H9 (cell line): ENCODE results near the gene CMTM7. TPM values are rescaled to one million over a fixed set of nuclear protein-coding genes. Genes with fewer than 3 reads are reported as not detected.

Source experiments
- DNase-seq: peaks from one replicate; pipeline ENCODE4 v3.0.0-alpha.2; 2017
- H2AFZ ChIP-seq: one replicate; pipeline ENCODE4 v1.6.1; 2013; ENCODE audit warnings: mild to moderate bottlenecking, low read length, control low read depth, moderate library complexity
- H2AK5ac ChIP-seq: 2 replicates; pipeline ENCODE4 v1.6.1; 2013; ENCODE audit warnings: low read length, control low read depth, mixed read lengths; ENCODE audit not compliant: insufficient read length
- H2BK120ac ChIP-seq: one replicate; pipeline ENCODE4 v1.6.1; 2013; ENCODE audit warnings: low read depth, mild to moderate bottlenecking, low read length, control low read depth, inconsistent platforms; ENCODE audit not compliant: poor library complexity, severe bottlenecking
- H2BK12ac ChIP-seq: 2 replicates; pipeline ENCODE4 v1.6.1; 2013; ENCODE audit warnings: low read length, control low read depth, mixed read lengths, low read depth; ENCODE audit not compliant: insufficient read length
- H2BK15ac ChIP-seq: 2 replicates; pipeline ENCODE4 v1.6.1; 2013; ENCODE audit warnings: low read depth, low read length, control low read depth
- H2BK20ac ChIP-seq: one replicate; pipeline ENCODE4 v1.6.1; 2013; ENCODE audit warnings: low read depth, mild to moderate bottlenecking, low read length, control low read depth, inconsistent platforms; ENCODE audit not compliant: poor library complexity, severe bottlenecking
- H2BK5ac ChIP-seq: 2 replicates; pipeline ENCODE4 v1.6.1; 2013; ENCODE audit warnings: low read length, control low read depth, mixed read lengths; ENCODE audit not compliant: insufficient read length
- H3K14ac ChIP-seq: 2 replicates; pipeline ENCODE4 v1.6.1; 2013; ENCODE audit warnings: low read length, control low read depth; ENCODE audit not compliant: insufficient read depth
- H3K18ac ChIP-seq: 2 replicates; pipeline ENCODE4 v1.6.1; 2013; ENCODE audit warnings: low read depth, mild to moderate bottlenecking, mixed read lengths, low read length, control low read depth; ENCODE audit not compliant: insufficient read length
- H3K23ac ChIP-seq: 2 replicates; pipeline ENCODE4 v1.6.1; 2013; ENCODE audit warnings: low read length, control low read depth, mixed read lengths, low read depth; ENCODE audit not compliant: insufficient read length
- H3K23me2 ChIP-seq: 2 replicates; pipeline ENCODE4 v1.6.1; 2013; ENCODE audit warnings: low read depth, mild to moderate bottlenecking, mixed read lengths, low read length, control low read depth; ENCODE audit not compliant: insufficient read length, poor library complexity, severe bottlenecking
- H3K27ac ChIP-seq: 2 replicates; pipeline ENCODE4 v1.5.1; 2013; ENCODE audit warnings: low read length, control low read depth, mixed read lengths, low read depth; ENCODE audit not compliant: insufficient read length
- H3K27me3 ChIP-seq: 2 replicates; pipeline ENCODE4 v1.6.1; 2013; ENCODE audit warnings: low read length, control low read depth, inconsistent platforms; ENCODE audit not compliant: insufficient read depth
- H3K4ac ChIP-seq: 2 replicates; pipeline ENCODE4 v1.6.1; 2013; ENCODE audit warnings: low read depth, mild to moderate bottlenecking, control low read depth, inconsistent platforms, low read length, moderate library complexity
- H3K4me1 ChIP-seq: 2 replicates; pipeline ENCODE4 v1.6.1; 2013; ENCODE audit warnings: low read length, control low read depth, inconsistent platforms; ENCODE audit not compliant: insufficient read depth
- H3K4me2 ChIP-seq: 2 replicates; pipeline ENCODE4 v1.6.1; 2013; ENCODE audit warnings: low read length, control low read depth, mixed read lengths; ENCODE audit not compliant: insufficient read length, insufficient read depth
- H3K56ac ChIP-seq: 2 replicates; pipeline ENCODE4 v1.6.1; 2013; ENCODE audit warnings: low read depth, mild to moderate bottlenecking, mixed read lengths, low read length, control low read depth; ENCODE audit not compliant: insufficient read length
- H3K79me1 ChIP-seq: 2 replicates; pipeline ENCODE4 v1.6.1; 2013; ENCODE audit warnings: low read depth, mild to moderate bottlenecking, moderate library complexity, low read length, control low read depth, inconsistent platforms; ENCODE audit not compliant: insufficient read depth, poor library complexity, severe bottlenecking
- H3K79me2 ChIP-seq: 2 replicates; pipeline ENCODE4 v1.6.1; 2013; ENCODE audit warnings: low read length, control low read depth, inconsistent platforms; ENCODE audit not compliant: insufficient read depth
- H3K9ac ChIP-seq: 2 replicates; pipeline ENCODE4 v1.6.1; 2013; ENCODE audit warnings: low read length, control low read depth, mixed read lengths; ENCODE audit not compliant: insufficient read length; ENCODE audit errors: extremely low read depth
- H3K9me3 ChIP-seq: one replicate; pipeline ENCODE4 v1.6.1; 2013; ENCODE audit warnings: low read depth, low read length, inconsistent platforms; ENCODE audit not compliant: control insufficient read depth
- H3T11ph ChIP-seq: one replicate; pipeline ENCODE4 v1.6.1; 2013; ENCODE audit warnings: mild to moderate bottlenecking, low read length, control low read depth, inconsistent platforms
- H4K20me1 ChIP-seq: one replicate; pipeline ENCODE4 v1.6.1; 2013; ENCODE audit not compliant: control insufficient read depth, insufficient read length, insufficient read depth
- H4K5ac ChIP-seq: 2 replicates; pipeline ENCODE4 v1.6.1; 2013; ENCODE audit warnings: low read depth, mild to moderate bottlenecking, mixed read lengths, low read length, control low read depth; ENCODE audit not compliant: insufficient read length
- H4K8ac ChIP-seq: replicated peaks from 2 replicates; pipeline ENCODE4 v1.6.1; 2013; ENCODE audit warnings: low read length, control low read depth, mixed read lengths, low read depth; ENCODE audit not compliant: insufficient read length
- H4K91ac ChIP-seq: 2 replicates; pipeline ENCODE4 v1.6.1; 2013; ENCODE audit warnings: low read depth, mild to moderate bottlenecking, moderate library complexity, mixed read lengths, low read length, control low read depth; ENCODE audit not compliant: insufficient read length
- H3K27ac Mint-ChIP-seq, 3 experiments: 2 replicates in 2 of 3; 3 replicates in 1 of 3; pipeline ENCODE4 v1.8.0; 2020 to 2021; ENCODE audit warnings: mixed read lengths in 3 of 3, mild to moderate bottlenecking in 1 of 3, moderate library complexity in 1 of 3
- H3K27me3 Mint-ChIP-seq: 2 replicates; pipeline ENCODE4 v1.8.0; 2021; ENCODE audit warnings: low read depth, mild to moderate bottlenecking, moderate library complexity, mixed read lengths
- H3K36me3 Mint-ChIP-seq, 3 experiments: 2 replicates in 2 of 3; 3 replicates in 1 of 3; pipeline ENCODE4 v1.8.0; 2020 to 2021; ENCODE audit warnings: low read depth in 3 of 3, mixed read lengths in 3 of 3; ENCODE audit not compliant: insufficient read depth in 1 of 3
- H3K4me1 Mint-ChIP-seq, 2 experiments: 2 replicates each; pipeline ENCODE4 v1.8.0; 2020; ENCODE audit warnings: mixed read lengths in 2 of 2
- H3K4me3 Mint-ChIP-seq, 2 experiments: 2 replicates in 1 of 2; 3 replicates in 1 of 2; pipeline ENCODE4 v1.8.0; 2020 to 2021; ENCODE audit warnings: mild to moderate bottlenecking in 2 of 2, mixed read lengths in 2 of 2, moderate library complexity in 1 of 2
- H3K9me3 Mint-ChIP-seq, 2 experiments: 2 replicates in 1 of 2; 3 replicates in 1 of 2; pipeline ENCODE4 v1.8.0; 2020; ENCODE audit warnings: mild to moderate bottlenecking in 2 of 2, mixed read lengths in 2 of 2, moderate library complexity in 1 of 2
- CTCF ChIP-seq: fragments of 200-600 bp; sonication (generic); conservative IDR thresholded peaks from 3 replicates; pipeline ENCODE4 v1.8.0; 2021; ENCODE audit warnings: antibody characterized with exemption, mild to moderate bottlenecking
- WGBS: extraction: QIAGEN DNeasy Blood & Tissue Kit; methylation state at CpG from one replicate; pipeline ENCODE4 v1.1.7; 2013; ENCODE audit warnings: missing lambda C conversion rate, low lambda C conversion rate, mixed read lengths; ENCODE audit not compliant: insufficient read length; ENCODE audit errors: extremely low coverage; 5-methylcytosine and 5-hydroxymethylcytosine counted together
- total RNA-seq: library from RNA; stranded (reverse); gene quantifications from 2 replicates; pipeline ENCODE4 v1.2.1, GENCODE V29; 2021

CMTM7 gene
- total RNA-seq, 1 experiment from 2014 or later, result 23.9 TPM

- Mint-ChIP-seq H3K4me1 (peaks cover 20 to 30% of the 10 kb centered on the region in 2 experiments), H3K27me3 (no peaks in the 10 kb centered on the region; the same call in 1 of the 2 replicates), H3K9me3 (no peaks in the 10 kb centered on the region; a peak in 1 of 5 replicates), H3K27ac (peak overlapping the region; percentile 89 to 93 (median 89); a peak in 5 of 7 replicates), H3K4me3 (peak overlapping the region; percentile 94 to 99), H3K36me3 (peaks cover 1 to 5% (median 2%) of the 10 kb centered on the region in 3 experiments; a peak in 4 of 7 replicates)
- Histone ChIP-seq H3K23ac (no peak overlapping the region), H3K4me1 (peaks cover 4% of the 10 kb centered on the region; the same call in 1 of the 2 replicates), H3K27me3 (no peaks in the 10 kb centered on the region), H3K79me1 (no peaks in the 10 kb centered on the region), H3K4ac (no peak overlapping the region), H4K91ac (no peak overlapping the region), H2BK120ac (no peak overlapping the region), H2BK5ac (no peak overlapping the region), H2AK5ac (no peak overlapping the region), H3K18ac (no peak overlapping the region), H3K79me2 (no peaks in the 10 kb centered on the region; the same call in 1 of the 2 replicates), H2AFZ (no peak overlapping the region), H4K5ac (no peak overlapping the region), H2BK20ac (no peak overlapping the region), H3K4me2 (peak overlapping the region; percentile 84), H3K9me3 (no peaks in the 10 kb centered on the region), H3K56ac (no peak overlapping the region), H3K27ac (no peak overlapping the region), H2BK12ac (no peak overlapping the region), H2BK15ac (no peak overlapping the region), H3K14ac (no peak overlapping the region), H3K9ac (peak overlapping the region; percentile 18), H3T11ph (no peak overlapping the region), H4K8ac (no peak overlapping the region), H3K23me2 (no peaks in the 10 kb centered on the region), H4K20me1 (peaks cover 2% of the 10 kb centered on the region)
- no peak for TF ChIP-seq CTCF
- WGBS, result no CpG with 5 or more reads among the region's 4 CpGs
- no peak for DNase-seq
These were observed 110.1 kb downstream of the CMTM7 start for GRCh38 chr3:32501783-32502117.
